GM10266 (cell line): Measurements from ENCODE around the gene ATP5MC2.
"Not testable (repeated sequence)": the region's sequence is repeated elsewhere in the genome, so short reads cannot be mapped to it uniquely, and the experiment has no call there.

Source experiments
- DNase-seq: peaks from one replicate; pipeline ENCODE4 v3.0.0; 2012; ENCODE audit errors: extremely low spot score
- TF ChIP-seq, protein P1 (sequence below): IDR thresholded peaks from 2 replicates; pipeline ENCODE4 v1.5.1; 2012; ENCODE audit warnings: mild to moderate bottlenecking, low read depth; ENCODE audit not compliant: control insufficient read depth, insufficient read depth; ENCODE audit errors: missing control alignments

Gene ATP5MC2

DNA sequence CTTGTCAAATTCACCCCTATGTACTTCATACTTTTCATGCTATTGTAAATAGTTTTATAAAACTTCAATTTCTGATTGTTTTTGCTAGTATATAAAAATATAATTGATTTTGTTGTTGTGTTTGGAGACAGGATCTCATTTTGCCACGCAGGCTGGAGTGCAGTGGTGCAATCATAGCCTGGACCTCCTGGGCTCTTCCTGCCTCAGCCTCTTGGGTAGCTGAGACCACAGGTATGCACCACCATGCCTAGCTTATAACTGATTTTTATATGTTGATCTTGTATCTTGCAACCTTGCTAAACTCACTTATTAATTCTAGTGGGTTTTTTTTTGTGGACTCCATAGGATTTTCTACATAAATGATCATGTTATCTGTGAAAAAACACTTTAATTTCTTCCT, 23.5 kb downstream of the ATP5MC2 start:
- TF ChIP-seq, protein P1, sequence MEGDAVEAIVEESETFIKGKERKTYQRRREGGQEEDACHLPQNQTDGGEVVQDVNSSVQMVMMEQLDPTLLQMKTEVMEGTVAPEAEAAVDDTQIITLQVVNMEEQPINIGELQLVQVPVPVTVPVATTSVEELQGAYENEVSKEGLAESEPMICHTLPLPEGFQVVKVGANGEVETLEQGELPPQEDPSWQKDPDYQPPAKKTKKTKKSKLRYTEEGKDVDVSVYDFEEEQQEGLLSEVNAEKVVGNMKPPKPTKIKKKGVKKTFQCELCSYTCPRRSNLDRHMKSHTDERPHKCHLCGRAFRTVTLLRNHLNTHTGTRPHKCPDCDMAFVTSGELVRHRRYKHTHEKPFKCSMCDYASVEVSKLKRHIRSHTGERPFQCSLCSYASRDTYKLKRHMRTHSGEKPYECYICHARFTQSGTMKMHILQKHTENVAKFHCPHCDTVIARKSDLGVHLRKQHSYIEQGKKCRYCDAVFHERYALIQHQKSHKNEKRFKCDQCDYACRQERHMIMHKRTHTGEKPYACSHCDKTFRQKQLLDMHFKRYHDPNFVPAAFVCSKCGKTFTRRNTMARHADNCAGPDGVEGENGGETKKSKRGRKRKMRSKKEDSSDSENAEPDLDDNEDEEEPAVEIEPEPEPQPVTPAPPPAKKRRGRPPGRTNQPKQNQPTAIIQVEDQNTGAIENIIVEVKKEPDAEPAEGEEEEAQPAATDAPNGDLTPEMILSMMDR, result no peak
- DNase-seq, result no peak

DNA sequence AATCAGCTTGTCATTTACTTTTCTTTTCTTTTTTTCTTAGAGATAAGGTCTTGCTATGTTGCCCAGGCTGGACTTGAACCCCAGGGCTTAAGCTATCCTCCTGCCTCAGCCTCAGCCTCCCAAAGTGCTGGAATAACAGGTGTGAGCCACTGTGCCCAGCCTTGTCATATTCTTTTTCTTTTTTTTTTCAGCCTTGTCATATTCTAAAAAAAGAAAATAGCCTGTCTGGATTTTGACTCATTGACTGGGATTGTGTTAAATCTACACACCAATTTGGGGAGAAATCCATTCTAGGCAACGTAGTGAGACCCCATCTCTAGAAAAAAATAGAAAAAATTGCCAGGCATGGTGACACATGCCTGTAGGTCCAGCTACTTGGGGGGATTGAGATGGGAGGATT, 24.1 kb downstream of the ATP5MC2 start:
- TF ChIP-seq, protein P1, result no peak
- no peak for DNase-seq

DNA sequence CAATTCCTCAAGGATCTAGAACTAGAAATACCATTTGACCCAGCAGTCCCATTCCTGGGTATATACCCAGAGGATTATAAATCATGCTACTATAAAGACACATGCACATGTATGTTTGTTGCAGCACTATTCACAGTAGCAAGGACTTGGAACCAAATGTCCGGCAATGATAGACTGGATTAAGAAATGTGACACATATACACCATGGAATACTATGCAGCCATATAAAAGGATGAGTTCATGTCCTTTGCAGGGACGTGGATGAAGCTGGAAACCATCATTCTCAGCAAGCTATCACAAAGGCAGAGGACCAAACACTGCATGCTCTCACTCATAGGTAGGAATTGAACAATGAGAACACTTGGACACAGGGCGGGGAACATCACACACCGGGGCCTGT, 29.6 kb downstream of the ATP5MC2 start:
- DNase-seq, result not testable (repeated sequence)

DNA sequence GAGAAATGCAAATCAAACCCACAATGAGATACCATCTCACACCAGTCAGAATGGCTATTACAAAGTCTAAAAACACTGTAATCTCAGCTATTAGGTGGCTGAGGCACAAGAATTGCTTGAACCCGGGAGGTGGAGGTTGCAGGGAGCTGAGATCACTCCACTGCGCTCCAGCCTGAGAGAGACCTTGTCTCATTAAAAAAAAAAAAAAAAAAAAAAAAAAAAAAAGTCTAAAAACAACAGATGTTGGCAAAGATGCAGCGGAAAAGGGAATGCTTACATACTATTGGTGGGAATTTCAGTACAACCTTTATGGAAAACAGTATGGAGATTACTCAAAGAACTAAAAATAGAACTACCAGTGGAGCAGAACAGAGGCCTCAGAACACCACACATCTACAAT, 30.7 kb downstream of the ATP5MC2 start:
- DNase-seq, result no peak
- TF ChIP-seq, protein P1, result no peak

DNA sequence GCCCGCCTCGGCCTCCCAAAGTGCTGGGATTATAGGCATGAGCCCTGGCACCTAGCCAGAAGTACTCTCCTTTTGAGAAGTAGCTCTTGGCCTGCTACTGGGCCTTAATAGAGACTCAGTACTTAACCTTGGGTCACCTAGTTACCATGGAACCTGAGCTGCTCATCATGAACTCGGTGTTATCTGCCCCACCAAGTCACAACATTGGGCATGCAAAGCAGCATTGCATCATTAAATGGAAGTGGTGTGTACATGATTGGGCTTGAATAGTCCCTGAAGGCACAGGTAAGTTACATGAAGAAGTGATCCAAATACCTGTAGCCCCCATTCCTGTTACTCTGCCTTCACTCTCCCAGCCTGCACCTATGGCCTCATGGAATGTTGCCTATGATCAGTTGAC, 31.8 kb downstream of the ATP5MC2 start:
- no peak for DNase-seq
- TF ChIP-seq, protein P1, result no peak

DNA sequence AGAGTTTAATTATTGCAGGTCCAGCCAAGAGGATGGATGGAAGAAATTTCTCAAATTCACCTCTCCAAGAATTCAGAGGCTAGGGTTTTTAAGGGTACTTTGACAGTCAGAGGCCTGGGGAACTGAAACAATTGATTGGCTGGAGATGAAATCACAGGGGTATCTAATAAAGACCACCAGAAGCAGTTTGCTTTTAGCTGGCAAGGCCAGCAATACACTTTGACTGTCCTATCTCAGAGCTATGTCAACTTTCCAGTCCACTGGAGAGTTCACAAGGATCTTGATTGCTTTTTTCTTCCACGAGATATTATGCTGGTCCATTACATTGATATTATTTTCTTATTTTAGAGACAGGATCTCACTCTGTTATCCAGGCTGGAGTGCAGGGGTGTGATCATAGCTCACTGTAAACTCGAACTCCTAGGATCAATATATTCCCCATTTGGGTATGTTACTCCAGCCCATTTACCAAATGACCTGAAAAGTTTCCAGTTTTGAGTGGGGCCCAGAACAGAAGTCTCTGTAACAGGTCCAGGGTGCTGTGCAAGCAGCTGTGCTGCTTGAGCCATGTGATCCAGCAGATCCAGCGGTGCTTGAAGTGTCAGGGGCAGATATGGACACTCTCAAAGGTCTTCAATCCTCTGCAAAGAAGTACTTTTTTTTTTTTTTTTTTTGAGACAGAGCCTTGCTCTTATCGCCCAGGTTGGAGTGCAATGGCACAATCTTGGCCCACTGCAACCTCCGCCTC, 32.5 kb downstream of the ATP5MC2 start:
- no peak for DNase-seq
- TF ChIP-seq, protein P1, result no peak

DNA sequence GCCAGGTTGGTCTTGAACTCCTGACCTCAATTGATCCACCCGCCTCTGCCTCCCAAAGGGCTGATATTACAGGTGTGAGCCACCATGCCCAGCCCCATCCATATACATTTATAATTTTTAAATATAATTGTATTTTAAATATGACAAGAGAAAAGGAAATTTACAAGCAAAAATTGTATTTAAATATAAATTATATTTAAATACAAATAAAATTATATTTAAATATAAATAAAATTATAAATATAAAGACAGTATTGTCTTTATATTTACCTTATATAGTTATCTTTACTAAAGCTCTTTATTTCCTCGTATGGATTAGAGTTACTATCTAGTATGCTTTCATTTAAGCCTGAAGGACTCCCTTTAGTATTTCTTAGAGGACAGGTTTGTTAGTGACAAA, 37.8 kb downstream of the ATP5MC2 start:
- DNase-seq, result no peak
- TF ChIP-seq, protein P1, result no peak

DNA sequence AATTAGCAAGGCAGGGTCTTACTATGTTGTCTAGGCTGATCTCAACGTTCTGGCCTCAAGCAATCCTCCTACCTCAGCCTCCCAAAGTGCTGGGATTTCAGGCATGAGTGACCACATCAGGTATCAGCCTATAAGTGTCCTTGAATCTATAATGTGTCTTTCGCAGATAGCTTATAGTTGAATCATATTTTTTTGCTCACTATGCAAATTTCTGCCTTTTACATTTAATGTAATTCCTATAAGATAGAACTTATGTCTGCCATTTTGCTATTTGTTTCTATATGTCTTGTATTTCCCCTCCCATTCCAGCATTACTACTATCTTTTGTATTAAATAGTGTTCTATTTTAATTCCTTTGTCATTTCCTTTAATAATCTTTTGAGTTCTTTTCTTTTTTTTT, 39.2 kb downstream of the ATP5MC2 start:
- TF ChIP-seq, protein P1, result no peak
- no peak for DNase-seq

DNA sequence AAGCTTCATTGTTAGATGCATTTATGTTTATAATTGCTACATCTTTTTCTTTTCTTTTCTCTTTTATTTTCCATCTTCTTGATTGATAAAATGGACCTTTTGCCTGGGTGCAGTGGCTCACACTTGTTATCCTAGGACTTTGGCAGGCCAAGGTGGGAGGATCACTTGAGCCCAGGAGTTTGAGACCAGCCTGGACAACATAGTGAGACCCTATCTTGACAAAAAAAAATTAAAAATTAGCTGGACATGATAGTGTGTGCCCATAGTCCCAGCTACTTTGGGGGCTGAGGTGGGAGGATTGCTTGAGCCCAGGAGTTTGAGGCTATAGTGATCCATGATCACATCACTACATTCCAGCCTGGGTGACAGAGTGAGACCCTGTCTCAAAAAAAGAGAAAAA, 40.2 kb downstream of the ATP5MC2 start:
- DNase-seq, result not testable (repeated sequence)
